ENCODE data around the gene MBD5.
"Not testable (repeated sequence)": the region's sequence is repeated elsewhere in the genome, so short reads cannot be mapped to it uniquely, and the experiment has no call there.

Gene MBD5

GRCh38 chr2:148007219-148007900 is 13.5 kb upstream of the MBD5 start:
- Mint-ChIP-seq H3K4me1 (ENCODE audit: low read depth) (peaks cover 8% of the 10 kb centered on the region), H3K9me3 (peaks cover 38% of the 10 kb centered on the region), H3K27me3 (no peaks in the 10 kb centered on the region), H3K36me3 (ENCODE audit: low read depth) (peaks cover 13% of the 10 kb centered on the region), H3K4me3 (no peak overlapping the region), H3K27ac (no peak overlapping the region)
- intact Hi-C loops (cut with micrococcal nuclease): no loop called here

GRCh38 chr2:148008411-148008810 is 12.5 kb upstream of the MBD5 start:
- H3K4me3 Mint-ChIP-seq; intact Hi-C loops (cut with micrococcal nuclease); H3K27ac Mint-ChIP-seq; H3K36me3 Mint-ChIP-seq (ENCODE audit: low read depth); H3K27me3 Mint-ChIP-seq: not testable (repeated sequence)
- H3K4me1 Mint-ChIP-seq (ENCODE audit: low read depth): peaks cover 13% of the 10 kb centered on the region
- peaks cover 28% of the 10 kb centered on the region for H3K9me3 Mint-ChIP-seq

- peaks cover 29% of the 10 kb centered on the region for H3K4me1 Mint-ChIP-seq (ENCODE audit: low read depth)
Observed at GRCh38 chr2:148013876-148014275, 7.0 kb upstream of the MBD5 start.

GRCh38 chr2:148014616-148015015 is 6.3 kb upstream of the MBD5 start:
- Mint-ChIP-seq H3K36me3 (ENCODE audit: low read depth) (no peaks in the 10 kb centered on the region), H3K27ac (no peak overlapping the region), H3K4me3 (no peak overlapping the region), H3K27me3 (no peaks in the 10 kb centered on the region), H3K9me3 (peaks cover 4% of the 10 kb centered on the region), H3K4me1 (ENCODE audit: low read depth) (peaks cover 35% of the 10 kb centered on the region)
- intact Hi-C loops (cut with micrococcal nuclease): no loop called here

More at GRCh38 chr2:148013876-148014275, 7.0 kb upstream of the MBD5 start:
- Mint-ChIP-seq H3K27ac (no peak overlapping the region), H3K27me3 (no peaks in the 10 kb centered on the region), H3K4me3 (no peak overlapping the region), H3K36me3 (ENCODE audit: low read depth) (no peaks in the 10 kb centered on the region), H3K9me3 (peaks cover 8% of the 10 kb centered on the region)
- intact Hi-C loops (cut with micrococcal nuclease): no loop called here

- Mint-ChIP-seq H3K4me3 (peak within 1 kb of the TSS; percentile 99), H3K27ac (peak within 1 kb of the TSS; percentile 100), H3K36me3 (ENCODE audit: low read depth) (peaks cover 20% of the 10 kb centered on the region), H3K27me3 (no peaks in the 10 kb centered on the region), H3K9me3 (no peaks in the 10 kb centered on the region), H3K4me1 (ENCODE audit: low read depth) (peaks cover 54% of the 10 kb centered on the region)
- intact Hi-C loops (cut with micrococcal nuclease): loop anchor here (1.0 to 10.0 kb wide), 2 partner anchors 176 to 623 kb away; partner anchors contain the start of gene ACVR2A
Observed at GRCh38 chr2:148020111-148021058, 506 bp upstream of the MBD5 start, which contains the start of gene ORC4. TSS of gene ORC4 (minus strand) at chr2:148020737. CDS start at chr2:147975958, 44,779 bp downstream.

GRCh38 chr2:148021886-148022285 is 995 bp downstream of the MBD5 start:
- Mint-ChIP-seq H3K9me3 (no peaks in the 10 kb centered on the region), H3K27ac (peak overlapping the region; percentile 100), H3K4me1 (ENCODE audit: low read depth) (peaks cover 48% of the 10 kb centered on the region), H3K36me3 (ENCODE audit: low read depth) (peaks cover 20% of the 10 kb centered on the region), H3K4me3 (peak overlapping the region; percentile 99), H3K27me3 (no peaks in the 10 kb centered on the region)
- intact Hi-C loops (cut with micrococcal nuclease): loop anchor here (1.0 to 10.0 kb wide), 2 partner anchors 177 to 621 kb away; partner anchors contain the start of gene ACVR2A

- Mint-ChIP-seq H3K4me1 (ENCODE audit: low read depth) (peaks cover 47% of the 10 kb centered on the region), H3K9me3 (no peaks in the 10 kb centered on the region), H3K4me3 (peak overlapping the region; percentile 99), H3K27me3 (no peaks in the 10 kb centered on the region), H3K36me3 (ENCODE audit: low read depth) (peaks cover 20% of the 10 kb centered on the region), H3K27ac (peak overlapping the region; percentile 100)
- intact Hi-C loops (cut with micrococcal nuclease): loop anchor here (10.0 kb wide), 1 partner anchor 178 kb away; the partner anchor contains the start of gene ACVR2A
Observed at GRCh38 chr2:148022351-148022750, 1.5 kb downstream of the MBD5 start.

GRCh38 chr2:148022882-148023281 is 2.0 kb downstream of the MBD5 start:
- Mint-ChIP-seq H3K27ac (no peak overlapping the region), H3K27me3 (no peaks in the 10 kb centered on the region), H3K4me1 (ENCODE audit: low read depth) (peaks cover 45% of the 10 kb centered on the region), H3K36me3 (ENCODE audit: low read depth) (peaks cover 20% of the 10 kb centered on the region), H3K4me3 (no peak overlapping the region), H3K9me3 (no peaks in the 10 kb centered on the region)
- intact Hi-C loops (cut with micrococcal nuclease): loop anchor here (10.0 kb wide), 1 partner anchor 178 kb away; the partner anchor contains the start of gene ACVR2A

GRCh38 chr2:148023861-148024260 is 3.0 kb downstream of the MBD5 start:
- peaks cover 36% of the 10 kb centered on the region for H3K4me1 Mint-ChIP-seq (ENCODE audit: low read depth)
- no peak overlapping the region for H3K27ac Mint-ChIP-seq
- H3K27me3 Mint-ChIP-seq: no peaks in the 10 kb centered on the region
- no peaks in the 10 kb centered on the region for H3K9me3 Mint-ChIP-seq
- intact Hi-C loops (cut with micrococcal nuclease): loop anchor here (10.0 kb wide), 1 partner anchor 179 kb away; the partner anchor contains the start of gene ACVR2A
- no peak overlapping the region for H3K4me3 Mint-ChIP-seq
- H3K36me3 Mint-ChIP-seq (ENCODE audit: low read depth): peaks cover 20% of the 10 kb centered on the region

GRCh38 chr2:148026573-148026972 is 5.7 kb downstream of the MBD5 start:
- no peaks in the 10 kb centered on the region for H3K27me3 Mint-ChIP-seq
- H3K4me1 Mint-ChIP-seq (ENCODE audit: low read depth): peaks cover 17% of the 10 kb centered on the region
- no peaks in the 10 kb centered on the region for H3K9me3 Mint-ChIP-seq
- no peak overlapping the region for H3K4me3 Mint-ChIP-seq
- no peak overlapping the region for H3K27ac Mint-ChIP-seq
- peaks cover 2% of the 10 kb centered on the region for H3K36me3 Mint-ChIP-seq (ENCODE audit: low read depth)
- intact Hi-C loops (cut with micrococcal nuclease): loop anchor here (10.0 kb wide), 1 partner anchor 182 kb away; the partner anchor contains the start of gene ACVR2A

- Mint-ChIP-seq H3K27ac (no peak overlapping the region), H3K4me3 (no peak overlapping the region), H3K27me3 (no peaks in the 10 kb centered on the region), H3K36me3 (ENCODE audit: low read depth) (no peaks in the 10 kb centered on the region), H3K4me1 (ENCODE audit: low read depth) (peaks cover 13% of the 10 kb centered on the region), H3K9me3 (no peaks in the 10 kb centered on the region)
- intact Hi-C loops (cut with micrococcal nuclease): loop anchor here (10.0 kb wide), 1 partner anchor 183 kb away; the partner anchor contains the start of gene ACVR2A
Observed at GRCh38 chr2:148027822-148028221, 6.9 kb downstream of the MBD5 start.

GRCh38 chr2:148028781-148029180 is 7.9 kb downstream of the MBD5 start:
- Mint-ChIP-seq H3K27ac (no peak overlapping the region), H3K4me1 (ENCODE audit: low read depth) (peaks cover 9% of the 10 kb centered on the region), H3K9me3 (no peaks in the 10 kb centered on the region), H3K4me3 (no peak overlapping the region), H3K27me3 (no peaks in the 10 kb centered on the region), H3K36me3 (ENCODE audit: low read depth) (no peaks in the 10 kb centered on the region)
- intact Hi-C loops (cut with micrococcal nuclease): loop anchor here (10.0 kb wide), 1 partner anchor 184 kb away; the partner anchor contains the start of gene ACVR2A

GRCh38 chr2:148031152-148031551 is 10.3 kb downstream of the MBD5 start:
- Mint-ChIP-seq H3K27ac (no peak overlapping the region), H3K4me1 (ENCODE audit: low read depth) (peaks cover 5% of the 10 kb centered on the region), H3K36me3 (ENCODE audit: low read depth) (no peaks in the 10 kb centered on the region), H3K4me3 (no peak overlapping the region), H3K27me3 (no peaks in the 10 kb centered on the region), H3K9me3 (no peaks in the 10 kb centered on the region)
- intact Hi-C loops (cut with micrococcal nuclease): no loop called here

All from dendritic cell treated with granulocyte-macrophage colony-stimulating factor and Interleukin-4, amounts not matched to agents 40 ng/mL and 50 ng/mL, for 4 days (primary cell).